Measurements from ENCODE around the gene PHLDA3. TPM values are rescaled to one million over a fixed set of nuclear protein-coding genes. Genes with fewer than 3 reads are reported as not detected.
A peak's percentile ranks its signal among the peaks of the same experiment; 100 is the strongest.

Gene PHLDA3
- 16.6 and 17.3 TPM in 2 replicates for total RNA-seq

DNA sequence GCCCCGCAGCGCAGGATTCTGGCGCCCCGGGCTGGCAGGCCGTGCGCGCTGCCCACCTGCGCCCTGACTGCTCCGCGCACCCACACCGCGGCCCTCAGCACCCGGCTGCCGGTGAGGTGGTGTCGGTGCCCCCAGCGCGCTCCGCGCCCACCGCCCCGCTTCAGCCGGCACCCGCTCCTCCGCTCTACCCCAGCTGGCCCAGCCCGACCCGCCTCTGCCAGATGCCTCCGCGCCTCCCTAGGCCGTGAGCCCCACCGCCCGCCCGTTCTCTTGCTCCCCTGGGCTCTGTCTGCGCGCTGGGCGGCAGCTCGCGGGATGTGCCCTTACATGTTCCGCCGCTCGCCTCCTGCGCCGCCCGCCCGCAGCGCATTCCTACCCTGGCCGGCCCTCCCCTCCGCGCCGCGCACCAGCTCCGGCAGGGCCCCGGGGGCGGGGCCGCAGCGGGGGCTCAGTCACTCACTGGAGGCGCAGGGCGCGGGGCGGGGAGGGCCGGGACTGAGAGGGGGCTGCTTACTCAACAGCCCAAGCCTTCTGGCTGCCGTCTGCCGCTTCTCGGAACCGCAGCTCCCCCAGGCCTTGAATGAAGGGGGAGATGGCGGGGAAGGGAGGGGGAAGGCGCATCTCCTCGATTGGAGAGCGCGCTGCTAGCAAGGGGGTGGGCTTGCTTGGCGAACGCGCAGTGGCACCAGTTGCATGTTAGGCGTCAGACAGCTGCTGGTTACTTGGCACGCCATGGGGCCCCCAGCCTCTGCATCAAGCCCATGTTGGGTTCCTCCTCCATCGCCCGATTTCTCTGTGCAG lies at the start of gene PHLDA3:
TSS of gene PHLDA3 (minus strand) at position 345 of the 801 bp plus-strand sequence. CDS start 402 bp downstream, outside the sequence.
- DNase-seq (ENCODE audit: low spot score) = peak; percentile 70
- peaks cover 17% of the 10 kb centered on the region for H3K4me1 Mint-ChIP-seq (ENCODE audit: low read depth)
- H3K27ac Mint-ChIP-seq = peak within 1 kb of the TSS; percentile 68
- H3K4me3 Mint-ChIP-seq = peak within 1 kb of the TSS; percentile 90
- no peaks in the 10 kb centered on the region for H3K9me3 Mint-ChIP-seq
- intact Hi-C loops (cut with micrococcal nuclease) = loop anchor here (1.0 to 2.0 kb wide), 6 partner anchors 11 to 44 kb away; partner anchors contain the start of gene CSRP1
- peaks cover 4% of the 10 kb centered on the region for H3K36me3 Mint-ChIP-seq (ENCODE audit: low read depth)
- H3K27me3 Mint-ChIP-seq (ENCODE audit: insufficient read depth) = peaks cover 38% of the 10 kb centered on the region

DNA sequence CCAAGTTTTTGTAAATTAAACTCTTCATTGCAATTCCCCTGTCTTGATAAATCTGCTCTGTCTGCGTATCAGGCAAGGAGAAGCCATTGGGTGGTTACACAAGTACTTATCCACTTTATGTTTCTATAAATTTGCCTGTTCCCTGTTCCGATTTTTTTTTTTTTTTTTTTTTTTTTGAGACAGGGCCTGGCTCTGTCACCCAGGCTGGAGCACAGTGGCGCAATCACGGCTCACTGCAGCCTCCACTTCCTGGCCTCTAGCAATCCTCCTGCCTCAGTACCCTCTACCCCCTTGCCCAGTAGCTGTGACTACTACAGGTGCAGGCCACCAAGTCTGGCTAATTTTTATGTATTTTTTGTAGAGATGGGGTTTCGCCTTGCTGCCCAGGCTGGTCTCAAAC lies 49.1 kb upstream of the PHLDA3 start:
- Mint-ChIP-seq H3K4me3 (no peak overlapping the region), H3K9me3 (no peaks in the 10 kb centered on the region), H3K36me3 (ENCODE audit: low read depth) (peaks cover 14% of the 10 kb centered on the region), H3K4me1 (ENCODE audit: low read depth) (no peaks in the 10 kb centered on the region), H3K27ac (no peak overlapping the region), H3K27me3 (ENCODE audit: insufficient read depth) (no peaks in the 10 kb centered on the region)
- no peak for DNase-seq (ENCODE audit: low spot score)
- intact Hi-C loops (cut with micrococcal nuclease) = no loop called here

DNA sequence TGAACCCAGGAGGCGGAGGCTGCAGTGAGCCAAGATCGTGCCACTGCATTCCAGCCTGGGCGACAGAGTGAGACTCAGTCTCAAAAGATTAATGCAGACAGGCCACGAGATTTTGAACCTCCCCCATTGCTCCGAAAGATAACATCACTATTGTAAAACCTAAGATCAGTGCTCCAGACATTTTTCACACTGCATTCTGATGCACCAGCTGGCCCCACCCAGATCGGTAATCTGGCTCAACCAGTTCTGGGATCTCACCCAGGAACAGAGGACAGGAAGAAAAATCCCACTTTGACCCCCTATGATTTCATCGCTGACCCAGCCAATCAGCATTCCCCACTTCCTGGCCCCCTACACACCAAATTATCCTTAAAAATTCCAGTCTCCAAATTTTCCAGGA lies 48.6 kb upstream of the PHLDA3 start:
- Mint-ChIP-seq H3K36me3 (ENCODE audit: low read depth) (peaks cover 14% of the 10 kb centered on the region), H3K4me1 (ENCODE audit: low read depth) (no peaks in the 10 kb centered on the region), H3K27me3 (ENCODE audit: insufficient read depth) (no peaks in the 10 kb centered on the region), H3K27ac (no peak overlapping the region), H3K4me3 (no peak overlapping the region), H3K9me3 (no peaks in the 10 kb centered on the region)
- DNase-seq (ENCODE audit: low spot score) = no peak
- intact Hi-C loops (cut with micrococcal nuclease) = no loop called here

DNA sequence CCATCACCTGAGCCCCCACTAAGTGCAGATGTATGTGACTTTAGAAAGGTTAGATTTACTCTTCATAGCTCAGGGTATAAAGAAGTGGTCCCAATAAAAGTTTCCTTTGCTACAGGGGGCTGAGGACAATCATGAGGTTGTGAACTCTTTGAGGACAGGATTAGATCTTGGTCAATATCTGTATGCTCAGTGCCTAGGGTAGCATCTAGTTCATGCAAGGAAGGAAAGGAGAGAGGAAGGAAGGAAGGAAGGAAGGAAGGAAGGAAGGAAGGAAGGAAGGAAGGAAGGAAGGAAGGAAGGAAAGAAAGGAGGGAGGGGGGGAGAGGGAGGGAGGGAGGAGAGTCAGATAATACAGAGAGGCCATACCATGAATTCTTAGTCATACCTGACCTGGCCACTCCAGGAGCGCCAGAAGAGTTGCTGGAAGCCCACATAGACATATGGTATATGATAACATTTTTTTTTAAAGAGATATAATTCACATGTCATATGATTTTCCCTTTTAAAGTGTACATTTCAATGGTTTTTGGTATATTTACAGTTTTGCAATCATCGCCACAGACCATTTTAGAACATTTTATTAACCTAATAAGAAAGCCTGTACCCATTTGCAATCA lies 47.6 kb upstream of the PHLDA3 start:
- H3K27ac Mint-ChIP-seq = no peak overlapping the region
- H3K4me1 Mint-ChIP-seq (ENCODE audit: low read depth) = no peaks in the 10 kb centered on the region

DNA sequence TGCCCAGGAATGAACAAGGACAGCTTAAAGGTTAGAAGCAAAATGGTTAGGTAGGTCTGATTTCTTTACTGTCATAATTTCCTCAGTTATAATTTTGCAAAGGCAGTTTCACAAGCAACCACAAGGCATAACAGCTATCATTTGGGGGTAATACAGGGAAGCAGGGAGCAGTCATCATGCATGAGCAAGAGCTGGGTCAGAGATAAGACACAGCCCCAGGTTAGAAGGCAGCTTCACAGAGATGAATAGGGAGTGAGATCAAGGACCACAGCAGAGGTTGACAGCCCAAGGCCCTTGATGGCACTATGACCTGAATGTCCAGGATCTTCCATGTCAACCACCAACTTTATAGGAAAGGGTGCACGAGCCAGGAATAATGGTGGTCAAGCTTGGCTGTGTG lies 46.9 kb upstream of the PHLDA3 start:
- intact Hi-C loops (cut with micrococcal nuclease) = no loop called here
- Mint-ChIP-seq H3K27me3 (ENCODE audit: insufficient read depth) (no peaks in the 10 kb centered on the region), H3K9me3 (no peaks in the 10 kb centered on the region), H3K27ac (no peak overlapping the region), H3K36me3 (ENCODE audit: low read depth) (peaks cover 6% of the 10 kb centered on the region), H3K4me1 (ENCODE audit: low read depth) (no peaks in the 10 kb centered on the region), H3K4me3 (no peak overlapping the region)
- DNase-seq (ENCODE audit: low spot score) = no peak

More for the DNA sequence above, 47.6 kb upstream of the PHLDA3 start:
- intact Hi-C loops (cut with micrococcal nuclease) = no loop called here
- Mint-ChIP-seq H3K4me3 (no peak overlapping the region), H3K9me3 (no peaks in the 10 kb centered on the region), H3K27me3 (ENCODE audit: insufficient read depth) (no peaks in the 10 kb centered on the region), H3K36me3 (ENCODE audit: low read depth) (peaks cover 9% of the 10 kb centered on the region)
- DNase-seq (ENCODE audit: low spot score) = no peak

DNA sequence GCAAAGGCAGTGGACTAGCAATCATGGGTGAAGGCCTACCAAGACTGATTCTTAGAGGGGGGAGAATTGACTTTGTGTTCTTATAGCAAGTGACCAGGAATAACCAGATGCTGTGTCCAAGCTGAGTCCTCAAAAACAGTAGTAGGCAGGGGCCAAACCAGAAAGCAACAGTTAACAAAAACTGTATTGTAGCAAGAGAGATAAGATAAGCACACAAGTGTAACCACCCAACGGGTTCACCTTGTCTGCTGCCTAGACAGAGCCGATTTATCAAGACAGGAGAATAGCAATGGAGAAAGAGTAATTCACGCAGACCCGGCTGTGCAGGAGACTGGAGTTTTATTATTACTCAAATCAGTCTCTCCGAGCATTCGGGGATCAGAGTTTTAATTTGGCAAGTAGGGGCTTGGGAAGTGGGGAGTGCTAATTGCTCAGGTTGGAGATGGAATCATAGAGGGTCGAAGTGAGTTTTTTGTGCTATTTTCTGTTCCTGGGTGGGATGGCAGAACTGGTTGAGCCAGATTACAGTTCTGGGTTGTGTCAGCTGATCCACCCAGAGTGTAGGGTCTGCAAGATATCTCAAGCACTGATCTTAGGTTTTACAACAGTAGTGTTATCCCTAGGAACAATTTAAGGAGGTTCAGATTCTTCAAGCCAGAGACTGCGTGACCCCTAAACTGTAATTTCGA lies 46.2 kb upstream of the PHLDA3 start:
- no peak for DNase-seq (ENCODE audit: low spot score)
- intact Hi-C loops (cut with micrococcal nuclease) = no loop called here
- Mint-ChIP-seq H3K4me3 (no peak overlapping the region), H3K27me3 (ENCODE audit: insufficient read depth) (no peaks in the 10 kb centered on the region), H3K9me3 (no peaks in the 10 kb centered on the region), H3K27ac (no peak overlapping the region), H3K36me3 (ENCODE audit: low read depth) (peaks cover 6% of the 10 kb centered on the region), H3K4me1 (ENCODE audit: low read depth) (peaks cover 1% of the 10 kb centered on the region)

DNA sequence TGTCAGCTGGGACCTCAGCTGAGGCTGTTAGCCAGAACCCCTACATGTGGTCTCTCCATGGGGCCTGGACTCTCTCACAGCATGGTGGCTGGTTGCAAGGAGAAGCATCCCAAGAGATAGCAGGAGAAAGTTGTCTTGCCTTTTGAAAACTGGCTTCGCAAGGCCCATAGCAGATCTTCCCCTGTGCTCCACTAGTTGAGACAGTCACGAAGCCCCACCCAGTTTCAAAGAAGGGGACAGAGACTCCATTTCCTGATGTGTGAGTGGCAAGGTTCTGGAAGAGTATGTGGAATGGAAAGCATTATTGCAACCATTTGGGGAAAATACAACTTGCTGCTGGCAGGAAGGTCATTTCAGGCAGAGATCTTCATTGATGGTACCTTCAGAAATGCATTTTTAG lies 45.5 kb upstream of the PHLDA3 start:
- Mint-ChIP-seq H3K4me3 (no peak overlapping the region), H3K9me3 (no peaks in the 10 kb centered on the region), H3K36me3 (ENCODE audit: low read depth) (peaks cover 6% of the 10 kb centered on the region), H3K4me1 (ENCODE audit: low read depth) (peaks cover 9% of the 10 kb centered on the region), H3K27ac (no peak overlapping the region), H3K27me3 (ENCODE audit: insufficient read depth) (no peaks in the 10 kb centered on the region)
- intact Hi-C loops (cut with micrococcal nuclease) = no loop called here
- DNase-seq (ENCODE audit: low spot score) = no peak

DNA sequence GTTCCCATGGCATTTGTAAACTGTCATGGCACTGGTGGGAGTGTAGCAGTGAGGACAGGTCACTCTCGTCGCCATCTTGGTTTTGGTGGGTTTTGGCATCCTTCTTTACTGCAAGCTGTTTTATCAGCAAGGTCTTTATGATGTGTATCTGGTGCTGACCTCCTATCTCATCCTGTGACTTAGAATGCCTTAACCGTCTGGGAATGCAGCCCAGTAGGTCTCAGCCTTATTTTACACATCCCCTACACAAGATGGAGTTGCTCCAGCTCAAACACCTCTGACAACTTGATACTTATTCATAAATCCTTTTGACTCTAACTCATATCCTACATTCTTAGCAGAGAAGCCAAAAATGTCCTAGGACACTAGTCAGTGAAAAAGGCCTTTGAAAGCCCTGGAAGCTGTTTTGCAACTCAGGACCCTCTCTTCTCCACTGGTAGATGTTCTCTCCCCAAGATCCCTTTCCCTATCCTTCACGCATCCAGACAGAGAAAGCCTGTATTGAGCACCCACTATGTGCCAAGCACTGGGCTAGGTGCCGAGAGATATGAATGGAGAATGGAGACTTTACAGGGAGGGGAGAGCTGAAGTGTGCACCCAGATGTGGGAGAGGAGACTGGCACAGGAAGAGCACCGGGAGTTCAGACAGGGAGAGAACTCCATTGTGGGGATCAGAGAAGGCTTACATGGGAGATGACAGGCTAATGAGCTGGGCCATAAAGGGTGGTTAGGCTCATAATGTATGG lies 44.7 kb upstream of the PHLDA3 start:
- Mint-ChIP-seq H3K36me3 (ENCODE audit: low read depth) (peaks cover 6% of the 10 kb centered on the region), H3K9me3 (no peaks in the 10 kb centered on the region), H3K27me3 (ENCODE audit: insufficient read depth) (no peaks in the 10 kb centered on the region), H3K27ac (no peak overlapping the region), H3K4me1 (ENCODE audit: low read depth) (peaks cover 15% of the 10 kb centered on the region), H3K4me3 (no peak overlapping the region)
- intact Hi-C loops (cut with micrococcal nuclease) = loop anchor here (1.0 kb wide), 4 partner anchors 31 to 78 kb away; partner anchors contain the start of gene PHLDA3
- DNase-seq (ENCODE audit: low spot score) = no peak

DNA sequence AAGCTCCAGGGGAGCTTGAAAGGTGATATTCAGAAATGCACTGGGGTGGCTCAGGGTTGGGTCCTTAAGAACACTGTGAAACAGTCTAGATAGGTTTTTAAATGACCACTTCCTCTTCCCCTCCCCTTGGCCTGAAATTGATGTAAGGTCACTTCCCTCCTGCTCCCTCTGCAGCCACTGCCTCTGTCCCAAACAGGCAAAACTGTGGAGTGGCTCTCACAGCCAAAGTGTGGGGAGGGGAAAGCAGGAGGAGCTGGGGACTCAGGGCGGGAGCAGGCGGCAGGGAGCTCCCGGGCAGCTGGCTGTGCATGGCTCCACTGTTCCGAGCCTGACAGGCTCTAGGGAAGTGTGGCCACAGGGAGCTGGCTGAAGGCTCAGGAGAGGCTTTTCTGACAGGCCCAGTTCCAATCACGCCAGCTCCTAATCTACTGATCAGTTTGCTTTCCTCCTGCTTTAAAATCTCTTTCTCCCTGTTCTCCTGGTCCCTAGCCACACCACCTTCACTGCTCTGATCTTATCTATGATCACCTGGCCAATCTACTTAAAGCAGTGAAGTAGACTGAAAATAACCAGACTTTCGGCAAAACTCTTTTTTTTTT lies 43.1 kb upstream of the PHLDA3 start:
- H3K9me3 Mint-ChIP-seq = no peaks in the 10 kb centered on the region
- intact Hi-C loops (cut with micrococcal nuclease) = no loop called here
- H3K4me3 Mint-ChIP-seq = no peak overlapping the region

DNA sequence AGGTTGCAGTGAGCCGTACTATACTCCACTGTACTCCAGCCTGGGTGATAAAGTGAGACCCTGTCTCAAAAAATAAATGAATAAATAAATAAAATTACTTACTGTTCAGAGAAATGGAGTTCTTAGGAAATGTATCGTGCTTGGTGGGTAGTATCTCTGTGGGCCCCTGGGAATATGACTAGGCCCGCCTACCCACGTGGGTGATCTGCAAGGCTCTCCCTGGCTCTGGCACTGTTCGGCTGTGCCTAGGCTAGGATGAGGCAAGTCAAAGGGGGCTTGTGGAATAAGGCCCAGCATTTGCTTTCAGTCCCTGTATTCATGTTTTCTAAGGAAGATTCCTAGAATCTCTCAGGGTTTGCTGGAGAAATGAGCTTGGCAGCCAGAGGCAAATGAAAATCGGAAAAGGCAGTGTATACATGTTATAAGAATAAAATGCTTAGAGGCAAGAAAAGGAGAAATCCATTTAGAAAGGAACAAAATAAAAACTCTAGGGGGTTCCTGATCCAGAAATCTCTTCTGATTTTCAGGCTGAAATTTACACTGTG lies 42.5 kb upstream of the PHLDA3 start:
- Mint-ChIP-seq H3K4me1 (ENCODE audit: low read depth) (peaks cover 26% of the 10 kb centered on the region), H3K9me3 (no peaks in the 10 kb centered on the region), H3K4me3 (no peak overlapping the region), H3K36me3 (ENCODE audit: low read depth) (peaks cover 6% of the 10 kb centered on the region), H3K27me3 (ENCODE audit: insufficient read depth) (no peaks in the 10 kb centered on the region), H3K27ac (no peak overlapping the region)
- intact Hi-C loops (cut with micrococcal nuclease) = no loop called here
- no peak for DNase-seq (ENCODE audit: low spot score)

More for the DNA sequence above, 43.1 kb upstream of the PHLDA3 start:
- Mint-ChIP-seq H3K27me3 (ENCODE audit: insufficient read depth) (no peaks in the 10 kb centered on the region), H3K36me3 (ENCODE audit: low read depth) (peaks cover 6% of the 10 kb centered on the region), H3K27ac (no peak overlapping the region), H3K4me1 (ENCODE audit: low read depth) (peaks cover 25% of the 10 kb centered on the region)
- DNase-seq (ENCODE audit: low spot score) = no peak

DNA sequence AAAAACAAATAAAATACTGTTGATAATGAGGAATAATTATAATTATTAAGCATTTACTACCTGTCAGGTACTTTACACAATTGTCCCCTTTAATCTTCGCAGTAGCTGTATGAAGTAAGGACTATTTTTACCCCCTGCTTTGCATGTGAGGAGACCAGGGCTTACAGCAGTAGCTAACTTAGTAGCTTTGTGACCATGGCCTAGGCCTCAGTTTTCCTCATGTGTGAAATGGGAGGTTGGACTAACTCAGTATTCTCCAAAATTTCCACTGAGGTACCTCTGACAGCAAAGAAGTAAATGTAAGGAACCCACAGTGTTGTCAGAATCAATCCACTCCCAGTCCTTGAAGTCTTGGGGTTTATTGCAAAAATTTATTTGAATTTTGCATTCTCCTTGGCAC lies 41.7 kb upstream of the PHLDA3 start:
- Mint-ChIP-seq H3K36me3 (ENCODE audit: low read depth) (peaks cover 6% of the 10 kb centered on the region), H3K27me3 (ENCODE audit: insufficient read depth) (no peaks in the 10 kb centered on the region)

More for the DNA sequence above, 41.7 kb upstream of the PHLDA3 start:
- Mint-ChIP-seq H3K27ac (no peak overlapping the region), H3K4me1 (ENCODE audit: low read depth) (peaks cover 34% of the 10 kb centered on the region), H3K9me3 (no peaks in the 10 kb centered on the region), H3K4me3 (no peak overlapping the region)
- no peak for DNase-seq (ENCODE audit: low spot score)
- intact Hi-C loops (cut with micrococcal nuclease) = no loop called here

Measured in activated T-helper 1 cell treated with anti-CD3 and anti-CD28 coated beads, Interleukin-12 subunit alpha, Interleukin-12 subunit beta, Interleukin-2, Interleukin-4 antibody, amounts not matched to agents 30 ng/mL and 10 ng/mL and 1 ng/mL, durations not matched to agents 14 hours and 24 hours and 36 hours (primary cell).